ENCODE results near the gene ZMAT5. TPM values are rescaled to one million over a fixed set of nuclear protein-coding genes. Genes with fewer than 3 reads are reported as not detected.
A peak's percentile ranks its signal among the peaks of the same experiment; 100 is the strongest.

ZMAT5 gene
- total and polyA plus RNA-seq, 2 of the 13 experiments (the other 11 are each of a cell fraction or from before 2014, with no cell fraction given) = 20.7 to 27.8 TPM

GRCh38 chr22:29767171-29768051 is 604 bp upstream of the ZMAT5 start, which contains the start of gene UQCR10 (continued):
- peak in 1 of 2 experiments; percentile 25; a peak in 1 of 4 replicates for TF ChIP-seq HMGXB4 (CRISPR knock-in tag; IDR thresholded peaks at IDR 0.05; ENCODE audit: borderline replicate concordance in 1 of 2, low read depth in 1 of 2)
- no peak for TF ChIP-seq ARID5B (CRISPR knock-in tag; IDR thresholded peaks at IDR 0.05)
- TF ChIP-seq TBX2 (CRISPR knock-in tag; IDR thresholded peaks at IDR 0.05; ENCODE audit: borderline replicate concordance) = no peak
- TF ChIP-seq MBD4 (IDR thresholded peaks at IDR 0.05; ENCODE audit: borderline replicate concordance, low read length) = no peak
- peak; percentile 10; the same call in 1 of the 2 replicates for TF ChIP-seq RFXAP (CRISPR knock-in tag; IDR thresholded peaks at IDR 0.05; ENCODE audit: borderline replicate concordance)
- no peak; the same call in 1 of the 2 replicates for TF ChIP-seq DRAP1 (CRISPR knock-in tag; IDR thresholded peaks at IDR 0.05)
- TF ChIP-seq THAP9 (CRISPR knock-in tag; IDR thresholded peaks at IDR 0.05; ENCODE audit: borderline replicate concordance) = peak; percentile 75; the same call in 1 of the 2 replicates
- TF ChIP-seq ZNF510 (CRISPR knock-in tag; IDR thresholded peaks at IDR 0.05; ENCODE audit: low read depth) = 0 out of 2 replicates have a peak, but pooled peaks have one; percentile 56
- 0 out of 2 replicates have a peak, but pooled peaks have one; percentile 7 for TF ChIP-seq HMG20B (CRISPR knock-in tag; conservative IDR thresholded peaks at IDR 0.05)
- no peak for TF ChIP-seq CC2D1A (CRISPR knock-in tag; IDR thresholded peaks at IDR 0.05)
- TF ChIP-seq BHLHE40 (IDR thresholded peaks at IDR 0.05; ENCODE audit: low read length) = no peak
- 0 out of 2 replicates have a peak, but pooled peaks have one; percentile 39 for TF ChIP-seq CENPBD1 (CRISPR knock-in tag; IDR thresholded peaks at IDR 0.05; ENCODE audit: borderline replicate concordance, low read depth)
- no peak for TF ChIP-seq RXRA (CRISPR knock-in tag; IDR thresholded peaks at IDR 0.05)
- 0 out of 2 replicates have a peak, but pooled peaks have one; percentile 35 for TF ChIP-seq ZNF546 (CRISPR knock-in tag; conservative IDR thresholded peaks at IDR 0.05)
- TF ChIP-seq TGIF2 (CRISPR knock-in tag; IDR thresholded peaks at IDR 0.05) = no peak
- TF ChIP-seq ZNF512 (CRISPR knock-in tag; IDR thresholded peaks at IDR 0.05) = no peak
